ENCODE measurements around the gene UBAC1.
A peak's percentile ranks its signal among the peaks of the same experiment; 100 is the strongest.
"Not testable (repeated sequence)": the region's sequence is repeated elsewhere in the genome, so short reads cannot be mapped to it uniquely, and the experiment has no call there.

UBAC1 gene

GRCh38 chr9:135921749-135922310 is 39.3 kb downstream of the UBAC1 start:
- no peak for DNase-seq (ENCODE audit: low read depth)

- no peak for DNase-seq (ENCODE audit: low read depth)
These were observed 40.1 kb downstream of the UBAC1 start for GRCh38 chr9:135920973-135921585.

- DNase-seq (ENCODE audit: low read depth), result no peak
These were observed 40.8 kb downstream of the UBAC1 start for GRCh38 chr9:135920256-135920930.

GRCh38 chr9:135919318-135919890 is 41.8 kb downstream of the UBAC1 start:
- DNase-seq (ENCODE audit: low read depth), result no peak

- not testable (repeated sequence) for DNase-seq (ENCODE audit: low read depth)
These were observed 44.9 kb downstream of the UBAC1 start for GRCh38 chr9:135916227-135916626.

- DNase-seq (ENCODE audit: low read depth), result peak; percentile 89
These were observed 46.3 kb downstream of the UBAC1 start for GRCh38 chr9:135914921-135915320.

- not testable (repeated sequence) for DNase-seq (ENCODE audit: low read depth)
These were observed 49.9 kb downstream of the UBAC1 start for GRCh38 chr9:135911233-135911632.

- no peak for DNase-seq (ENCODE audit: low read depth)
These were observed 50.4 kb downstream of the UBAC1 start for GRCh38 chr9:135910757-135911156.

GRCh38 chr9:135910216-135910615 is 51.0 kb downstream of the UBAC1 start:
- DNase-seq (ENCODE audit: low read depth), result no peak

- DNase-seq (ENCODE audit: low read depth), result no peak
These were observed 51.8 kb downstream of the UBAC1 start for GRCh38 chr9:135909371-135909770.

- no peak for DNase-seq (ENCODE audit: low read depth)
These were observed 52.4 kb downstream of the UBAC1 start for GRCh38 chr9:135908754-135909204.

- no peak for DNase-seq (ENCODE audit: low read depth)
These were observed 53.0 kb downstream of the UBAC1 start for GRCh38 chr9:135908093-135908753.

GRCh38 chr9:135907431-135908092 is 53.6 kb downstream of the UBAC1 start, which contains the start of gene CAMSAP1:
Gene CAMSAP1, minus strand, starts transcription at chr9:135907546. Its CDS starts 387 bp downstream, at chr9:135907159.
- DNase-seq (ENCODE audit: low read depth), result peak; percentile 95

GRCh38 chr9:135907006-135907430 is 54.2 kb downstream of the UBAC1 start:
- DNase-seq (ENCODE audit: low read depth), result no peak

- DNase-seq (ENCODE audit: low read depth), result peak; percentile 62
These were observed 54.7 kb downstream of the UBAC1 start for GRCh38 chr9:135906291-135907005.

GRCh38 chr9:135905380-135906258 is 55.6 kb downstream of the UBAC1 start:
- no peak for DNase-seq (ENCODE audit: low read depth)

- no peak for DNase-seq (ENCODE audit: low read depth)
These were observed 57.2 kb downstream of the UBAC1 start for GRCh38 chr9:135903786-135904520.

GRCh38 chr9:135903358-135903656 is 57.9 kb downstream of the UBAC1 start:
- no peak for DNase-seq (ENCODE audit: low read depth)

GRCh38 chr9:135902655-135903357 is 58.4 kb downstream of the UBAC1 start:
- DNase-seq (ENCODE audit: low read depth), result no peak
